ENCODE results near the gene NBEAL2. TPM values are rescaled to one million over a fixed set of nuclear protein-coding genes. Genes with fewer than 3 reads are reported as not detected.
"Not testable (repeated sequence)": the region's sequence is repeated elsewhere in the genome, so short reads cannot be mapped to it uniquely, and the experiment has no call there.

The NBEAL2 gene
- total and polyA plus RNA-seq, 10 of the 15 experiments (the other 5 are each of a cell fraction or from before 2014, with no cell fraction given): 0.07 to 127 (median 29.4) TPM

DNA sequence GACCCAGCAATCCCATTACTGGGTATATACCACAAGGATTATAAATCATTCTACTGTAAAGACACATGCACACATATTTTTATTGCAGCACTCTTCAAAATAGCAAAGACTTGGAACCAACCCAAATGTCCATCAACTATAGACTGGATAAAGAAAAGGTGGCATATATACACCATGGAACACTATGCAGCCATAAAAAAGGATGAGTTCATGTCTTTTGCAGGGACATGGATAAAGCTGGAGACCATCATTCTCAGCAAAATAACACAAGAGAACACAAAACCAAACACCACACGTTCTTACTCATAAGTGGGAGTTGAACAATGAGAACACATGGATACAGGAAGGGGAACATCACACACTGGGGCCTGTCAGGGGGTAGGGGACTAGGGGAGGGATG, 47.0 kb downstream of the NBEAL2 start:
- H3K4me3 ChIP-seq; H3K27me3 ChIP-seq (replicated peaks in 1 of 2; ENCODE audit: control insufficient read depth in 2 of 2, insufficient read depth in 2 of 2, low read length in 1 of 2); RAD21 ChIA-PET (ENCODE audit: unreplicated experiment); CTCF ChIA-PET; H3K4me1 ChIP-seq (ENCODE audit: control insufficient read depth, insufficient read depth, low read length); H3K36me3 ChIP-seq (ENCODE audit: control insufficient read depth in 2 of 2, insufficient read depth in 2 of 2, low read length in 1 of 2); H3K9ac ChIP-seq (ENCODE audit: control insufficient read depth, insufficient read depth, low read length); H3K9me3 ChIP-seq (replicated peaks; ENCODE audit: control insufficient read depth, insufficient read depth, low read length); H3K79me2 ChIP-seq (ENCODE audit: control insufficient read depth, insufficient read depth, low read length); BruUV-seq (replicated peaks); DNase-seq (ENCODE audit: low read depth, low spot score); ATAC-seq; FAIRE-seq; SMC1A ChIA-PET (ENCODE audit: uncharacterized antibody, unreplicated experiment); intact Hi-C loops (cut with micrococcal nuclease; ENCODE audit: unreplicated experiment); H2AFZ ChIP-seq (ENCODE audit: control insufficient read depth, low read depth, low read length); H4K20me1 ChIP-seq (ENCODE audit: control insufficient read depth, insufficient read depth); H3K27ac ChIP-seq (ENCODE audit: control insufficient read depth, insufficient read depth); in situ Hi-C loops (cut with MboI); H3K4me2 ChIP-seq (ENCODE audit: control insufficient read depth, insufficient read depth): not testable (repeated sequence)
- 58% methylated on average over 1 of the region's 1 CpG for WGBS (ENCODE audit: insufficient coverage, insufficient replicate concordance, low lambda C conversion rate, missing lambda C conversion rate)
- POLR2A ChIA-PET: interaction anchor here (0.7 kb wide), 1 partner anchor 20 kb away, joined by 5 read pairs; no protein-coding TSS in a partner anchor

GRCh38 chr3:47028146-47028545, 48.7 kb downstream of the NBEAL2 start:
- ChIA-PET POLR2A (interaction anchor here (0.8 kb wide), 1 partner anchor 8 kb away, joined by 3 read pairs; no protein-coding TSS in a partner anchor), RAD21 (ENCODE audit: unreplicated experiment) (interaction anchor here (0.9 kb wide), 1 partner anchor 69 kb away, joined by 3 read pairs; no protein-coding TSS in a partner anchor), CTCF (interaction anchor here (0.6 to 1.9 kb wide), 6 partner anchors 13 to 1898 kb away, joined by 3 to 5 read pairs (median 4); no protein-coding TSS in a partner anchor), SMC1A (ENCODE audit: uncharacterized antibody, unreplicated experiment) (interaction anchor here (0.9 to 8.9 kb wide), 5 partner anchors 9 to 36 kb away, joined by 3 to 83 read pairs (median 4); no protein-coding TSS in a partner anchor)
- no peaks in the 10 kb centered on the region; the same call in 1 of the 2 replicates for H3K79me2 ChIP-seq (ENCODE audit: control insufficient read depth, insufficient read depth, low read length)
- no peak overlapping the region for H3K9ac ChIP-seq (ENCODE audit: control insufficient read depth, insufficient read depth, low read length)
- WGBS (ENCODE audit: insufficient coverage, insufficient replicate concordance, low lambda C conversion rate, missing lambda C conversion rate): 99% methylated on average over 3 of the region's 3 CpGs
- H2AFZ ChIP-seq (ENCODE audit: control insufficient read depth, low read depth, low read length): no peak overlapping the region
- H3K27ac ChIP-seq (ENCODE audit: control insufficient read depth, insufficient read depth): no peak overlapping the region
- in situ Hi-C loops (cut with MboI): no loop called here
- TF ChIP-seq CBX5 (IDR thresholded peaks at IDR 0.05; ENCODE audit: low read depth) (no peak), ATF7 (IDR thresholded peaks at IDR 0.05; ENCODE audit: low read depth) (no peak), EED (IDR thresholded peaks at IDR 0.05; ENCODE audit: low read depth) (no peak), NR2C2 (IDR thresholded peaks at IDR 0.05; ENCODE audit: borderline replicate concordance, control insufficient read depth, insufficient read length, low read depth) (no peak), ZZZ3 (IDR thresholded peaks at IDR 0.05; ENCODE audit: control insufficient read depth, insufficient read length, low read depth) (no peak), STAT3 (IDR thresholded peaks at IDR 0.05; ENCODE audit: low read depth, low read length) (no peak), KDM1A (IDR thresholded peaks at IDR 0.05; ENCODE audit: borderline replicate concordance) (no peak), ASH2L (IDR thresholded peaks at IDR 0.05; ENCODE audit: borderline replicate concordance, low read depth) (no peak), TBL1XR1 (IDR thresholded peaks at IDR 0.05; ENCODE audit: low read depth, low read length) (no peak), IKZF2 (IDR thresholded peaks at IDR 0.05) (no peak), FOS (IDR thresholded peaks at IDR 0.05; ENCODE audit: borderline replicate concordance, extremely low read depth, insufficient read length) (no peak), IKZF1 (conservative IDR thresholded peaks at IDR 0.05) (no peak), CHD2 (IDR thresholded peaks at IDR 0.05; ENCODE audit: borderline replicate concordance, low read depth, low read length) (no peak), NBN (IDR thresholded peaks at IDR 0.05) (no peak), RUNX3 (IDR thresholded peaks at IDR 0.05; ENCODE audit: low read length) (no peak), EZH2 (IDR thresholded peaks at IDR 0.05; ENCODE audit: borderline replicate concordance, control insufficient read depth, low read depth, low read length) (no peak), ZNF384 (IDR thresholded peaks at IDR 0.05; ENCODE audit: borderline replicate concordance, low read depth, low read length) (no peak), SKIL (IDR thresholded peaks at IDR 0.05; ENCODE audit: low read depth, poor library complexity, severe bottlenecking) (no peak)
- no TSS peak for BruUV-seq (replicated peaks)
- H3K4me1 ChIP-seq (ENCODE audit: control insufficient read depth, insufficient read depth, low read length): no peaks in the 10 kb centered on the region
- H3K27me3 ChIP-seq (replicated peaks in 1 of 2; ENCODE audit: control insufficient read depth in 2 of 2, insufficient read depth in 2 of 2, low read length in 1 of 2): no peaks in the 10 kb centered on the region
- no peak overlapping the region for H3K4me2 ChIP-seq (ENCODE audit: control insufficient read depth, insufficient read depth)
- DNase-seq (ENCODE audit: low read depth, low spot score) (no peak), ATAC-seq (no peak), FAIRE-seq (no peak)
- H4K20me1 ChIP-seq (ENCODE audit: control insufficient read depth, insufficient read depth): no peaks in the 10 kb centered on the region; the same call in 1 of the 2 replicates
- H3K4me3 ChIP-seq: no peak overlapping the region
- peaks cover 0 to 2% of the 10 kb centered on the region in 2 experiments; a peak in 2 of 4 replicates for H3K36me3 ChIP-seq (ENCODE audit: control insufficient read depth in 2 of 2, insufficient read depth in 2 of 2, low read length in 1 of 2)
- no peaks in the 10 kb centered on the region for H3K9me3 ChIP-seq (replicated peaks; ENCODE audit: control insufficient read depth, insufficient read depth, low read length)
- intact Hi-C loops (cut with micrococcal nuclease; ENCODE audit: unreplicated experiment): no loop called here

Measured in GM12878 (cell line).